Dermis blood vessel endothelial cell (primary cell): ENCODE measurements around the gene SWAP70. TPM values are rescaled to one million over a fixed set of nuclear protein-coding genes. Genes with fewer than 3 reads are reported as not detected.
A peak's percentile ranks its signal among the peaks of the same experiment; 100 is the strongest.

Source experiments
- DNase-seq: peaks from one replicate; pipeline ENCODE4 v3.0.0; 2010
- total RNA-seq: library from RNA; depleted of rRNA; stranded (reverse); fragments of >200 nt; gene quantifications from 2 replicates; pipeline ENCODE4 v1.2.3, GENCODE V29; 2014

Gene SWAP70
- total RNA-seq, 1 donor from 2014 or later = 157 TPM

GRCh38 chr11:9755561-9756185 is 91.8 kb downstream of the SWAP70 start:
- DNase-seq = peak; percentile 76

- no peak for DNase-seq
These were observed 92.6 kb downstream of the SWAP70 start for GRCh38 chr11:9756461-9756860.

- DNase-seq = no peak
These were observed 93.0 kb downstream of the SWAP70 start for GRCh38 chr11:9756878-9757277.

- peak; percentile 86 for DNase-seq
These were observed 94.1 kb downstream of the SWAP70 start for GRCh38 chr11:9757809-9758636.

- peak; percentile 92 for DNase-seq
These were observed 95.0 kb downstream of the SWAP70 start for GRCh38 chr11:9758637-9759518.

- peak; percentile 97 for DNase-seq
These were observed 95.8 kb downstream of the SWAP70 start for GRCh38 chr11:9759519-9760192.

GRCh38 chr11:9760193-9760575 is 96.3 kb downstream of the SWAP70 start:
- DNase-seq = peak; percentile 52

- no peak for DNase-seq
These were observed 97.6 kb downstream of the SWAP70 start for GRCh38 chr11:9761441-9761945.

- no peak for DNase-seq
These were observed 98.7 kb downstream of the SWAP70 start for GRCh38 chr11:9762531-9762930.

GRCh38 chr11:9763301-9763700 is 99.4 kb downstream of the SWAP70 start:
- DNase-seq = no peak

- DNase-seq = peak; percentile 89
These were observed 101.6 kb downstream of the SWAP70 start for GRCh38 chr11:9765320-9766101.

- no peak for DNase-seq
These were observed 105.7 kb downstream of the SWAP70 start for GRCh38 chr11:9769621-9770020.

GRCh38 chr11:9771071-9771511 is 107.2 kb downstream of the SWAP70 start:
- no peak for DNase-seq

- DNase-seq = no peak
These were observed 108.3 kb downstream of the SWAP70 start for GRCh38 chr11:9772218-9772617.

GRCh38 chr11:9773524-9773923 is 109.6 kb downstream of the SWAP70 start:
- no peak for DNase-seq

- no peak for DNase-seq
These were observed 110.2 kb downstream of the SWAP70 start for GRCh38 chr11:9774109-9774508.

GRCh38 chr11:9774591-9775397 is 110.9 kb downstream of the SWAP70 start:
- DNase-seq = peak; percentile 29

GRCh38 chr11:9775398-9775779 is 111.5 kb downstream of the SWAP70 start:
- DNase-seq = no peak

- no peak for DNase-seq
These were observed 112.3 kb downstream of the SWAP70 start for GRCh38 chr11:9776203-9776602.

GRCh38 chr11:9777066-9777465 is 113.2 kb downstream of the SWAP70 start:
- DNase-seq = no peak

- no peak for DNase-seq
These were observed 113.6 kb downstream of the SWAP70 start for GRCh38 chr11:9777525-9777924.
